ENCODE data around the gene NLN. TPM values are rescaled to one million over a fixed set of nuclear protein-coding genes. Genes with fewer than 3 reads are reported as not detected.

The NLN gene
- total RNA-seq, 4 donors from 2014 or later: 20.4 to 29.9 (median 27.9) TPM

DNA sequence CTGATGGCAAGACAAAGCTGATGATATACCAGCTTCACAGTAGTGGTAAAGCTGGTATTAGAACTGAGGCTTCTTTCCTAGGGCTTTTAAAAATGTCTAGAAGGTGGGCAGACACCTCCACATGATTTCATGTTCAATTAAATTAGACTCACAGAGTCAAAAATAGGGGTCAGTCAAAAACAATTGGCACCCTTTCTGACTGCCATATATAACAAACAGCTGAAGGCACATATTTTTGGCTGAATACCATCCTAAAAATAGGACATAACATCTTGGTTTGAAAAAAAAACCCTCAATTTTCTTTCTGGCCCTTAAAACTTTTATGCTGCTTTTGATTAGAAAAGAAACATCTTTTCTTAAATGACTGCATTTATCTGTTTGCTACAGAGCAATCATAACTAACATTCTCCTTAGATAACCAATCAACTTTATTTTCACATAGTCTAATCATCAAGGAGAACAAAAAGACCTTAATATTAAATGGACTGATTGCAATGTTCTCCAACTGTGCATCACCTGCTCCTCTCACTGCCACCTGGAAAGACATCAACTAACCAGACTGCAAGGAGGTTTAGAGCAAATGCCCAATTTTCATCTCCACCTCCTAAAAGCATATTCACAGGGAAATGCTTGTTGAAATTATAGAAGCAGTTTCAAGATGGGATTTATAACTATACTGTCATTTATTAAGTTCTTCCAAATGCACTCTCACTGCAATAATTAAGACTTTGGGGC is 3.3 kb upstream of the NLN start:
- no peak overlapping the region for H3K27ac ChIP-seq
- H3K9me3 ChIP-seq: no peaks in the 10 kb centered on the region
- no peak for TF ChIP-seq POLR2A (IDR thresholded peaks at IDR 0.05)
- TF ChIP-seq, protein P1, sequence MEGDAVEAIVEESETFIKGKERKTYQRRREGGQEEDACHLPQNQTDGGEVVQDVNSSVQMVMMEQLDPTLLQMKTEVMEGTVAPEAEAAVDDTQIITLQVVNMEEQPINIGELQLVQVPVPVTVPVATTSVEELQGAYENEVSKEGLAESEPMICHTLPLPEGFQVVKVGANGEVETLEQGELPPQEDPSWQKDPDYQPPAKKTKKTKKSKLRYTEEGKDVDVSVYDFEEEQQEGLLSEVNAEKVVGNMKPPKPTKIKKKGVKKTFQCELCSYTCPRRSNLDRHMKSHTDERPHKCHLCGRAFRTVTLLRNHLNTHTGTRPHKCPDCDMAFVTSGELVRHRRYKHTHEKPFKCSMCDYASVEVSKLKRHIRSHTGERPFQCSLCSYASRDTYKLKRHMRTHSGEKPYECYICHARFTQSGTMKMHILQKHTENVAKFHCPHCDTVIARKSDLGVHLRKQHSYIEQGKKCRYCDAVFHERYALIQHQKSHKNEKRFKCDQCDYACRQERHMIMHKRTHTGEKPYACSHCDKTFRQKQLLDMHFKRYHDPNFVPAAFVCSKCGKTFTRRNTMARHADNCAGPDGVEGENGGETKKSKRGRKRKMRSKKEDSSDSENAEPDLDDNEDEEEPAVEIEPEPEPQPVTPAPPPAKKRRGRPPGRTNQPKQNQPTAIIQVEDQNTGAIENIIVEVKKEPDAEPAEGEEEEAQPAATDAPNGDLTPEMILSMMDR (IDR thresholded peaks at IDR 0.05 in 4 of 5, conservative IDR thresholded peaks at IDR 0.05 in 1 of 5): no peak
- in situ Hi-C loops (cut with MboI; ENCODE audit: low sequenced_read_pairs in 4 of 4): no loop called here
- H3K4me3 ChIP-seq: no peak overlapping the region
- H3K4me1 ChIP-seq: peaks cover 12 to 35% of the 10 kb centered on the region in 2 donors
- no peaks in the 10 kb centered on the region for H3K27me3 ChIP-seq
- intact Hi-C loops (cut with DNase I; ENCODE audit: low total_unique reads): no loop called here
- no peaks in the 10 kb centered on the region for H3K36me3 ChIP-seq
- ATAC-seq: no peak
- no peak for DNase-seq

DNA sequence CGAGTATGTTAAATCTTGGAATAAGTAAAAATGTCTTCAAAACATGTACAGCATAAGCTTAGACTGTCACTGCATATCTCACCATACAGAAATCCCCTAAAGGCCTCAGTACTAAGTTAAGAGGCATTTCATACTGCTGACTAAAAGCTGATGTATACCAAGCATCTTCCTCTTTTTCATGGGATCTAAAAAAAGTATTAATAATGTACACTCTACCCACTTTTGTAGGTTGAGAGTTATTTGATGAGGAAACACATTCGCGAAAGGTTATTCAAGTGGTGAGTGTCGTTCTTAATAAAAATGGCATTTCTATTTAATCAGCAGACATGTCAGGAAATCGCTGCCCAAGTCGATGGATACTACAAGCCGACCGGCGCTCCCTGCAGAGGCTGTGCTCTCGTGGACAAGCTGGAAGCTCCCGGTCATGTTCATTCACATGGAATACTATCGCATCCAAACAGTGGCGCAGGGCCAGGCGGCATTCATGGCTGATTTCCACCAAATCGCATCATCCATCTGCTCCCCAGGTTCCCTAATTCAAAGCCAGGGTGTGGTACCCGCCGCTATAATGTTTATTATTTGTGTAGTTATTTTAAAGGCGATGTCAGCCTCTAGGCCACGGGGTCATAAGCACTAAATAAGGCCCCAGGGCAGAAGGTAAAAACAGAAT is 820 bp upstream of the NLN start:
- Histone ChIP-seq H3K27me3 (no peaks in the 10 kb centered on the region), H3K27ac (peak overlapping the region; percentile 85 to 90 (median 88)), H3K9me3 (no peaks in the 10 kb centered on the region), H3K36me3 (no peaks in the 10 kb centered on the region), H3K4me1 (peaks cover 28 to 52% of the 10 kb centered on the region in 2 donors), H3K4me3 (peak overlapping the region; percentile 88 to 100 (median 93))
- TF ChIP-seq POLR2A (IDR thresholded peaks at IDR 0.05): no peak
- TF ChIP-seq, protein P1 (IDR thresholded peaks at IDR 0.05 in 4 of 5, conservative IDR thresholded peaks at IDR 0.05 in 1 of 5): no peak
- intact Hi-C loops (cut with DNase I; ENCODE audit: low total_unique reads): loop anchor here (1.0 to 5.0 kb wide), 3 partner anchors 94 to 421 kb away; partner anchors contain the start of genes CENPK, PPWD1, SHLD3 and SREK1
- DNase-seq (peak; percentile 23 to 44), ATAC-seq (peak; percentile 13 to 30)
- in situ Hi-C loops (cut with MboI; ENCODE audit: low sequenced_read_pairs in 4 of 4): loop anchor here in 1 of 4 donors (10.0 kb wide), 1 partner anchor 424 kb away; the partner anchor contains the start of gene SREK1

DNA sequence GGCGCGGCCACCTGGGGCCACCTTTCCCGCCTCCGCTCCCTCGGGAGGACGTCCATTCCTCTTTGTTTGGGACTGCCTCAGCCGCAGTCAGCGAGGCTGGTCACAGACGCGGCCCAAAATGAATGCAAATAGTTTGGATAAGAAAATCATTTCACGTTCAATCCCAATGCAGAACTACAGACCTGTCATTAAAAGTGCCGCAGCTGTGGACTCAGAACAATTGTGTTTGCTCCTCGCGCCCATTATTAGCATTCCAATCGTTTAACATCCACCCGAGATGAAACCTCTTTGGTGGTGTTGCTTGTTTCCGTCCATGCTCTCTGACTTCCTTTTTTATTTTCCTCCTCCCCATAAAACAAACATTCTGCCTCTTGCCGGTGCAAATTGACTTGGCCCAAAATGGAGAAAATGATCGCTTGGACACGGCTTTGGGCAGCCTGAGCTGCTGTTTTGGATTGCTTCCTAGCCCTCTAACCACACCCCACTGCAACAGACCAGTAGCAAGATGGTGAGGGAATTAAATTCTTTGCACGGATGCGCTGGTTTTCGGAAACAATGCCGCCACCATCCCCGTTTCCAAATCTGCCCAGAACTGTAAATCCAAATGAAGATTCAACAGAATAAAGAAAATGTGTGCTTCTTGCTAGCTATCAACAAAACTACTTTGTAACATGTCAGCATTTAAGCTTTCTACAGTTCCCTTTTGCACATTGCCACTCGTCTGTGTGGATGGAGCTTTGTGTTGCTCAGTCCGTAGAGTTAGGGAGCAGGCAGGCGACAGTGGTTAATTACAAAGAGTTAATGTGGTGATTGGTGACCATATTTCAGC is 784 bp downstream of the NLN start:
- peak; percentile 51 to 54 for ATAC-seq
- H3K4me3 ChIP-seq: peak overlapping the region; percentile 76 to 98 (median 88)
- in situ Hi-C loops (cut with MboI; ENCODE audit: low sequenced_read_pairs in 4 of 4): loop anchor here in 1 of 4 donors (10.0 kb wide), 1 partner anchor 422 kb away; the partner anchor contains the start of gene SREK1

More for the DNA sequence above, 784 bp downstream of the NLN start:
- peak; percentile 3 to 29 for DNase-seq
- intact Hi-C loops (cut with DNase I; ENCODE audit: low total_unique reads): loop anchor here (2.0 to 5.0 kb wide), 3 partner anchors 95 to 420 kb away; partner anchors contain the start of genes ERBIN, SHLD3, SREK1 and TRAPPC13
- Histone ChIP-seq H3K36me3 (no peaks in the 10 kb centered on the region), H3K27ac (peak overlapping the region; percentile 85 to 90 (median 88)), H3K27me3 (no peaks in the 10 kb centered on the region), H3K9me3 (no peaks in the 10 kb centered on the region), H3K4me1 (peaks cover 28 to 50% of the 10 kb centered on the region in 2 donors)
- TF ChIP-seq, protein P1 (IDR thresholded peaks at IDR 0.05 in 4 of 5, conservative IDR thresholded peaks at IDR 0.05 in 1 of 5): no peak
- no peak for TF ChIP-seq POLR2A (IDR thresholded peaks at IDR 0.05)

Measured in gastrocnemius medialis (tissue), 4 donors.